ENCODE measurements around the gene DCC.
"Not testable (repeated sequence)": the region's sequence is repeated elsewhere in the genome, so short reads cannot be mapped to it uniquely, and the experiment has no call there.

DCC gene

DNA sequence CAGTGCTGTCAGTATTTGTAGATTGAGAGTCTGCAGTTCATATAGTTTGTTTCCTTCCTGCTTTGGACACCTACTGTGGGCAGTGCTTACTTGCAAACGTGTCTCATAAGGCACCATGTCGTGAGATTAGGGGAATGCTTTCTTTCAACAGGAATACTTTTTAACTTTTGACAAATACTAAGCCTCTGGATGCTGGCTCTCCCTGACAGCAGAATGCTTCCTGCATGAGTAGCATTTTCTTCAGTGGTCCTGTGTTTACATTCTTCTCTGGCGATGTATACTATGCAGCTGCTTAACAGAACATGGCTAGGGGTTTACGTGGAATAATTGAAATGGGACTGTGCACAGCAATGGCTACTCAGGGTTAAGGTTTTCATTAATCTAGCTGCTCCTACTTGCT, 1077.0 kb downstream of the DCC start:
- no peak for DNase-seq (ENCODE audit: low read depth in 2 of 2)

DNA sequence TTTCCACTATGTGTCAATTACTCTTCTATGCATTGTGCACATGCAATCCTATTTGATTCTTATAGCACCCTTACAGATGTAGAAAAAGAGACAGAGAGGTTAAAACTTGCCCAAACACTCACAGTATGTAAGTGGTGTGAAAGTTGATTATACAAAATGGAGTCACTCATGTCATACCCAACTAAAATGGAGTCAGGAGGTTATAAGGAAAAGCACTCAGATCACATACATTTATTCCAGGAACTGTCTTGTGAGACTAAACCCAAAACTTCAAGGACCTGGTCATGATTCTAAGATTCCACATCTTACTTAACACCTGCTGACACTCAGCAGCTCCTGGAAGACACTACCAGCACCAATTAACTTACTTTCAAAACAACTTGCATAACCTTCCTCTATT, 1081.9 kb downstream of the DCC start:
- no peak for DNase-seq (ENCODE audit: low read depth in 2 of 2)

DNA sequence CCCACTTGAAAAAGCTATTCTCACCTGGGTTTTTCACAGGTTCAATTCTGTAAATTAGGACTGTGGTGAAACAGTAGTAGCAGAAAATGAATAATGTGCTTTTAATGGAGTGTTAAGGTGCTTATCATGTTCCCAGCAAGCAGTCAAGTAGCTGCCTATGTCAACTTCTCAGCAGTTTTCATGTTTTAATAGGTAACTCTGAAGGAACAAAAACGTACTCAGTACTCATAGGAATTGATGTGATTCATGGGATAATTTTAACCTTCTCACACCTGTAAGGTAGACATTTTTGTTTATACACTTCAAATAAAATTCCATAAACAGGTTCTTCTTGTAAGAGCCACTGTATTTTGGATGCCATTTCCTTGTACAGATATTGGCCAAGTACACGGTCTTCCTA, 1082.9 kb downstream of the DCC start:
- DNase-seq (ENCODE audit: low read depth in 2 of 2) = no peak

DNA sequence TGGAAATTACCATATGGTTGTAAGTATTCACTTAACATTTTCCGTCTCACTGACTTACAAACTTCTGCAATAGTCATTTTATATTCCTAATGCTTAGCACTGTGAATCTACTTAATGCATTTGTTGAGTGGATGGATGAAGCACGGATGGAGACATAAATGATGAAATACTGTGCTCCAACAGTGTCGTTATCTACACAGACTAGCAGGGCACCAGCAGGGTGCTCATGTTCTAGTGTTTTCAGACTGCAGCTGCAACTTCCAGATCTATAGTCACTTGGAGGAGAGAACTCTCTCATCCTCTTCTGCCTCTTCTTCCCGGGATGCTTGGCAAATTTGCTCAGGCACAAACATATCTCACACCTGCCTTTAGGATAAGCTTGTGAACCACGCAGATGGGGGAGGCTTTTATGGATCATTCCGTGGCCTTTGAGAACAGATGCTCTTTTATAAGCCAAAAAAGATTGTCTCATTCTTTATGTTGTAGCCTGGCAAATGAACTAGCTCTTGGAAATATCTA, 1086.7 kb downstream of the DCC start:
- DNase-seq (ENCODE audit: low read depth in 2 of 2) = no peak

DNA sequence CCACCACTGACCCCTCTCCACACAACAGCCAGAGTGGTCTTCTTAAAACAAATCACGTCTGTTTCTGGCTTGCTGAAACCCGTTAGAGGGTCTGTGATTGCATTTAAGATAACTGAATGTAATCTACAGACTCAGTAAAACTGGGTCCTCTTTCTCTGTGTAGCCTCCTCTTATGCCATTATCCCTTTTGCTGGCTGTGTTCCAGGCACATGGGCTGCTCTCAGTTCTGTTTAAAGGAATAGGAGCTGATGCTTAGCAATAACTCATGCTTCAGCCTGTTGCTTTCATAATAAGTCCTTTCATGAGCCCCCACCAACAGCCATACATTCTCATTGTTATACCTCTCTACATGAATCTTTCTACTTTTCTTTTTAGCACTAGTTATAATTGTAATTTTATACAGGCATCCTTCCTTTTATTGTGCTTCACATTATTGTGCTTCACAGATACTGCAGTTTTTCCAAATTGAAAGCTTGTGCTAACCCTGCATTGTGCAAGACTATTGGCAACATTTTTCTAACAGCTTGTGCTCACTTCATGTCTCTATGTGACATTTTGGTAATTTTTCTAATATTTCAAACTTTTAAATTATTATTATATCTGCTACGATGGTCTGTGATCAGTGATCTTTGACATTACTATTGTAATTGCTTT, 1101.9 kb downstream of the DCC start:
- no peak for DNase-seq (ENCODE audit: low read depth in 2 of 2)

DNA sequence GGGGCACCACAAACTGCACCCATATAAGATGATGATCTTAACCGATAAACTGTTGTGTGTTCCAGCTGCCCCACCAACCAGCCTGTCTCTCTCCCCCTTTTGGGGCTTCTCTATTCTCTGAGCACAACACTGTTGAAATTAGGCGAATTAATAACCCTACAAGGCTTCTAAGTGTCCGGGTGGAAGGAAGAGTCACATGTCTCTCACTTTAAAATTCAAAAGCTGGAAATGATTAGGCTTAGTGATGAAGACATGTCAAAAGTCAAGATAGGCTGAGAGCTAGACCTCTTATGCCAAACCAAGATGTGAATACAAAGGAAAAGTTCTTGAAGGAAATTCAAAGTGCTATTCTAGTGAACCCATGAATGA, 1102.4 kb downstream of the DCC start:
- no peak for DNase-seq (ENCODE audit: low read depth in 2 of 2)

DNA sequence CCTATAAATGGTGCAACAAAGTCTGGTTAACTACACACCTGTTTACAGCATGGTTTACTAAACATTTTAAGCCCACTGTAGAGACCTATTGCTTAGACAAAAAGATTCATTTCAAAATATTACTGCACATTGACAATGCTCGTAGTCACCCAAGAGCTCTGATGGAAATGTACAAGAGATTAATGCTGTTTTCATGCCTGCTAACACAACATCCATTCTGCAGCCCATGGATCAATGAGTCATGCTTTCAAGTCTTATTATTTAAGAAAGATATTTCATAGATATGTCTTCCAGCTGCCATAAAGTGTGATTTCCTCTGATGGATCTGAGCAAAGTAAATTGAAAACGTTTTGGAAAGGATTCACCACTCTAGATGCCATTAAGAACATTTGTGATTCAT, 1103.3 kb downstream of the DCC start:
- no peak for DNase-seq (ENCODE audit: low read depth in 2 of 2)

DNA sequence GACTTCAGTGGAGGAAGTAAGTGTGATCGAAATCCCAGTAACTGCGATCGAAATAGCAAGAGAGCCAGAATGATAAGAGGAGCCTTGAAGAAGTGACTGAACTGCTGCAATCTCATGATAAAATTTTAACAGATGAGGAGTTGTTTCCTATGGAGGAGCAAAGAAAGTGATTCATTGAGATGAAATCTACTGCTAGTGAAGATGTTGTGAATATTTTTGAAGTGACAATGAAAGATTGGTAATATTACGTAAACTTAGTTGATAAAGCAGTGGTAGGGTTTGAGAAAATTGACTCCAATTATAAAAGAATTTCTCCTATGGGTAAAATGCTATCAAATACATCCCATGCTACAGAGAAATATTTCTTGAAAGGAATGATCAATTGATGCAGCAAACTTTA, 1103.8 kb downstream of the DCC start:
- no peak for DNase-seq (ENCODE audit: low read depth in 2 of 2)

DNA sequence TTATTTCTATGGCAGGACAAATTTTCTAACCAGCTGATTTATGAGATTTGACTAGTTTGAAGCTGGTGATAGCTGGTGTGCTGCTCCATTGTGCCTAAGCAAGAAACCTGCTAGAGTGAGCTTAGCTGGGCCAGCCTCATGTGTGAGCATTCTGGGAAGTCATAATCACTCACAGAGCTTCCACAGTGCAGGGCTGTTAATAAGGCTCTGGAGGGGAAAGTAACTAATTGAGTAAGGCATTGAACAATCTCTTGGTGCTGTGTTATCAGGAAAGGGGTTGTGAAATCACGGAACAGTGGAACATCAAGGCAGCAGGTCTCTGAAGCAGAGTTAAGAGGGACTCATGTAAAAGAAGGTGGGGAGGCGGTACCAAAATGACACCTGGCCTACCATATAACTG, 1111.9 kb downstream of the DCC start:
- no peak for DNase-seq (ENCODE audit: low read depth in 2 of 2)

DNA sequence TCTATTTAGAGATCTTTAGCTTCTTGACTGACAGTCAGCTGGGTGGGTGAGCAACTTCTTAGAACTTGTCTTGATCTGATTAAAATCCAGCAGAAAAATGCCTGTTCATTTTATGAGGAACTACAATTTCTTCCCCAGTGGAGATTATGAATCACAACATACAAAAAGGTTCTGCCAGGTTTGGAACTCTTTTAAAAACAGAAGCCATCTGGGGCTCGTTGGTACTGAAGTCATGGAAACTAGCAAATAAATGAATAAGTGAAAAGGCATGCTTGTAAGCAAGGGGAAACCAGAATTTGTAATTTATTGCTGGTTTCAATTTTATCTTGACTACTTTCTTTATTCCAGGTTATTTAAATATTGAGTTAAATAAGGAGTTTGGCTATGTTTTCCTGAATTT, 1117.1 kb downstream of the DCC start:
- no peak for DNase-seq (ENCODE audit: low read depth in 2 of 2)

DNA sequence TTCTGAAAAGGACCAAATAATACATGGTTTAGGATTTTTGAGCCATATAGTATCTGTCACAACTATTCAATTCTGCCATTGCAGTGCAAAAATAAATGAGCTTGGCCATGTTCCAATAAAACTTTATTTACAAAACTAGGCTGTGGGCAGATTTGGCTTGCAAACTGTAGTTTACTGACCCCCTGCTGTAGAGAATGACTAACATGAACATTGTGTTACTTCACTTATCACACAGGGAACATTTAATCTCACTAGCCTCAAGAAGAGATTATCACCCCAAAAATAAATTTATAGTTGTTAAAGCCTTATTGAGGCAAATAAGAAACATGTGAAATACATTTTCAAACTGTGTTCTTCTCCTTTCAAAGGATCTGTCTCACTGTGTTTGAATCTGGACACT, 1118.3 kb downstream of the DCC start:
- DNase-seq (ENCODE audit: low read depth in 2 of 2) = no peak

DNA sequence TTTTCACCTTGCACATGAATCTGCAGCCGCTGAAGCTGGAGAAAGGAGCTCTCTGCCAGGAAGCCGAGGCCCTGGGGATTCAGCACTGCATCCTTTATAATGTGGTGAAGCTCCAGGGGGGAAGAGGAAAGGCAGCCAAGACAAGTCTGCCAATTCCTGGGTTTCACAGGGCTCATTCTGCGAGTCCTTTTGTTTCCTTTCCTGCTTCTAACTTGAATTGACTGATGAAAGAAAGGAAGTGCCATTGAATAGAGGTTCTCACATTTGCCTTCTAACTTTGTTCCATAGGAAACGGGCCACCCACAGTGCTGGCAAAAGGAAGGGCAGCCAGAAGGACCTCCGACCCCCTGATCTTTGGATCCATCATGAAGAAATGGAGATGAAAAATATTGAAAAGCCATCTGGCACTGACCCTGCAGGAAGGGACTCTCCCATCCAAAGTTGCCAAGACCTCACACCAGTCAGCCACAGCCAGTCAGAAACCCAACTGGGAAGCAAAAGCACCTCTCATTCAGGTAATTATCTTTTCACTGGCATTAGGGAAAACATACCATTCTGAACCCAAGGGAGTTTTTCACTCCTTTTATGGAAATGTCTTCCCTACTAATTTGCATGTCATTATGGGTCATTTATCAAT, 1119.1 kb downstream of the DCC start:
- DNase-seq (ENCODE audit: low read depth in 2 of 2) = no peak

DNA sequence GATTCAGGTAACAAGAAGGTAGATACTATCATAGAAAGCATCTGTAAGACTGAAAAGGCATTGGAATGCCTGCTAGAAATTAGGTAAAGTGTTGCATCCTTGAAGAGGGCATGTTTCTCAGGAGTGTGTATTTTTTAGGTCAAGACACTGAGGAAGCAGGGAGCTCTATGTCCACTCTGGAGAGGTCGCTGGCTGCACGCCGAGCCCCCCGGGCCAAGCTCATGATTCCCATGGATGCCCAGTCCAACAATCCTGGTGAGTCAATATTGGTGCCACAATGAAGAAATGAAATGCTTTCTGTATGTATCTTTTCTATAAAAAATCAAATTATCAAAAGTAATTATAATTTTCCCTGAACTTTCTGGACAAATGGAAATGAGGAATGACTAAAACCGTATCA, 1127.8 kb downstream of the DCC start:
- DNase-seq (ENCODE audit: low read depth in 2 of 2) = no peak

DNA sequence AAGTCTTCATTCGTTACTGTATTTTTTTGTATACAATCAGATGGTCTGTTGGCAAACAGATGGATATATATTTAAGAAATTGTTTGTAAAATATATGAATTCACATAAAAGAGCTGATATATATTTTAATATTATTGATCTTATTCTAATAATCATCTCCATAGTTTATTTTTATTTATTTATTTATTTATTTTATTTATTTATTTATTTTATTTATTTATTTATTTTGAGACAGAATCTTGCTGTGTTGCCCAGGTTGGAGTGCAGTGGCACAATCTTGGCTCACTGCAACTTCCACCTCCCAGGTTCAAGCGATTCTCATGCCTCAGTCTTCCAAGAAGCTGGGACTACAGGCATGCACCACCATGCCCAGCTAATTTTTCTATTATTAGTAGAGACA, 1128.2 kb downstream of the DCC start:
- not testable (repeated sequence) for DNase-seq (ENCODE audit: low read depth in 2 of 2)

DNA sequence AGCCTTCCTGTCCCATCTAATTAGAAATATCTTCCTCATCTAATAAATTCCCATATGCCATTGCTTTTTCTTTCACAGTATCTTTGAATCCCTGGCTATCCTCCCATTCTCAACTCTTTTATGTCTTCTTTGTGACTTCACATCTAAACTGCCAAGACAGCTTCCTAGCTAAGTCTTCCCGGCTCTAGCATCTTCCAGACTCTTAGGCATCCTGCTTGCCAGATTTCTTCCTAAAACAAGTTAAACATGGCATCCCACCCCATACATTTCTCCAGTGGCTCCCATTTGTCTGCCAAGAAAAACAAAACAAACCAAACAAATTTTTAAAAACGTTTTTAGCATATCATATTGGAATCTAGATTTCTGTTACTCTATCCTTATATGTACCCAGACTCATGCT, 1132.5 kb downstream of the DCC start:
- DNase-seq (ENCODE audit: low read depth in 2 of 2) = no peak

DNA sequence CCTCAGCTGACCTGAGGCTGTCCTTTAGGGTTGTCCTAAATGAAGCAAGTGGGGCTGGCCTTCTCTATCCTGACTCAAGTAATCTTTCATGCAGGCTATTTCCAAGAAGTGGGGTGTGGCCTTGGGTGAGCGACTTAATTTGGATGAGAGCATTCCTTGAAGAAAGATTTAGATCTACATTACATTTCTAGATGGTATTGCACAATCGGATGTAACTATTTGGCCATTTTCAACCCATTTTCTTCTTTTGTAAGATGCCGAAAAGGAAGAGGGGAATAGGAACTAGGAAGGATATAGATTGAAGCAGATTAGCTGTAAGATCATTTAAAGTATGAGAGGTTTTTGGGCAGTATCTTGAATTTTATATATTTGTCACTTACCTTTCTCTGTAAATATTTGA, 1138.2 kb downstream of the DCC start:
- DNase-seq (ENCODE audit: low read depth in 2 of 2) = no peak

DNA sequence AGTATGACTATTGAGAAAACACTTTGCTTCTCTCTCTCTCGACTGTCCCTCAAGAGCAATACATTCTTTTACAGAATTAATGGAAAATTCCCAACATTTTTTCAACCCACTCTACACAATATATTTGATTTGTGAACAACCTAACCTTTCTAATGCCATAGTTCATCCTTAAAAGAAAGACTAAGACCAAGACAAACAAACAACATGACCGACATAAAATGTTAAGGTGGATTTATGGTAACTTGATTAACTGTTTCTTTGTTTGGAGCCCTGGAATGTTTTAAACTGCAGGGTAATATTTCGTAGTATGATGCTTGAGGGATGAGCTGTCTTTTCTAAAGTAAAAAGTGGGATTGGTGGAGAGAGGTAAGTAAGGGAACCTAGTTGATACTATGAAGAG, 1146.3 kb downstream of the DCC start:
- no peak for DNase-seq (ENCODE audit: low read depth in 2 of 2)

DNA sequence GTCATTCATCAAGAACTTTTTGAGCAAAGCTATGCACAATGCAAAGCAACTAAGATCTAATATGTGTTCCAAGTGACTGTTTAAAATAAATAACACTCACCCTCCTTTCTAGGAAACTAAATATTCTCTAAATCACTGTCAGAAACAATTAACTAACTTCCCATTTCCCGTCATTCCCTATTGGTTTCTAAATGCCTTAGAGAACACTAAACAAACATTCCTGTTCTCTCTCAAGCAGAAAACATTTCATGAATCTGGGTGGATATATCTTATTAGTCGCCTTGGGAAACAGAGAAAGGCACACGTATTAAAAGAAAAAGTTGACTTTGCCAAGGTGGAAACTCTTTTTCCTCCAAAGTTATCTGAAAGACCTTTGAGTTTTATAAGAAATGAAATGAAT, 1149.3 kb downstream of the DCC start:
- no peak for DNase-seq (ENCODE audit: low read depth in 2 of 2)

DNA sequence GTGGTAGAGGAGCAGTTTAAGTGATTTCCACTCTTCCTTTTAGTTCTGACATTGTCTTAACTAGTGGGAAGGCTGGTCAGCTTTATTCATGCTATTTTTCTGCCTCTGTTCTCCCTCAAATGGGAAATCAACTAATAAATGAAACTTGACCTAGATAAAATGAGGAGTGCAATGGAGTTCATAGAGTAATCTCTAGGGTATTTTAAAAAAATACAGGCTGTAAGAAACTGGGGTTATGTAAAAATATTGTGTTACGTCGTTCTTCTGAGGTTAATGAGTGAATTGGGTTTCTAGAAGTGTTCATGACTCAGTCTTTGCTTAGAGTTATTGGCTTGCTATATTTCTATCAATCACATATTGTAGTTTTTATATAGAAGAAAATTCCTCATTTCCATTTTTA, 1150.0 kb downstream of the DCC start:
- no peak for DNase-seq (ENCODE audit: low read depth in 2 of 2)

DNA sequence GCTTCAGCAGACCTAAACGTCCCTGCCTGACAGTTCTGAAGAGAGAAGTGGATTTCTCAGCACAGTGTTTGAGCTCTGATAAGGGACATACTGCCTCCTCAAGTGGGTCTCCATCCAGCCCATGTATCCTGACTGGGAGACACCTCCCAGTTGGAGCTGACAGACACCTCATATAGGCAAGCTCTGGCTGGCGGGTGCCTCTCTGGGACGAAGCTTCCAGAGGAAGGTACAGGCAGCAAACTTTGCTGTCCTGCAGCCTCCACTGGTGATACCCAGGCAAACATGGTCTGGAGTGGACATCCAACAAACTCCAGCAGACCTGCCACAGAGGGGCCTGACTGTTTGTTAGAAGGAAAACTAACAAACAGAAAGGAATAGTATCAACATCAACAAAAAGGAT, 1156.0 kb downstream of the DCC start:
- DNase-seq (ENCODE audit: low read depth in 2 of 2) = no peak

DNA sequence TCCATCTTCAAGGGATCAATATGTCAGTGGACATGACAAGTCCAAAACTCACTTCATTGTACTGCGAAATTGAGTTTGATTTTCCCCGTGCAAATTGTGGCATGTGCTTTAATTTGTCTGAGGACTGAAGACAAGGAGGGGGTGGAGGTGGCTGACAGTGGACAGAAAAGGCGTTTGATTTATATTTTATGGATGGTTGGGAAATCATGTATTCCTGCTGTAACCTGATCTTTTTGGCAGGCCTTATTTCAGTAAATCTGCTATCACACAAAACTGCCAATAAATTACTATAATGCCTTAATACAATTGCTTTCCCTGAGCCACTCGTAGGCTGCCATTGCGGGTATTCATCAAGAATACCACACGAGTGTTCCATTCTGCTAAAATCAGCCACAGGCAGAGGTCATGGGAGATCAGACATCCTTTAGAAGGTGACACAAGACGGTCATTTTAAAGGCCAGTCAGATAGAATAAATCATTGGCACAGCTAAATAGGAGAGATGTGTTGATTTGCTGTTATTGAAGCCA, 1164.0 kb downstream of the DCC start:
- DNase-seq (ENCODE audit: low read depth in 2 of 2) = no peak

DNA sequence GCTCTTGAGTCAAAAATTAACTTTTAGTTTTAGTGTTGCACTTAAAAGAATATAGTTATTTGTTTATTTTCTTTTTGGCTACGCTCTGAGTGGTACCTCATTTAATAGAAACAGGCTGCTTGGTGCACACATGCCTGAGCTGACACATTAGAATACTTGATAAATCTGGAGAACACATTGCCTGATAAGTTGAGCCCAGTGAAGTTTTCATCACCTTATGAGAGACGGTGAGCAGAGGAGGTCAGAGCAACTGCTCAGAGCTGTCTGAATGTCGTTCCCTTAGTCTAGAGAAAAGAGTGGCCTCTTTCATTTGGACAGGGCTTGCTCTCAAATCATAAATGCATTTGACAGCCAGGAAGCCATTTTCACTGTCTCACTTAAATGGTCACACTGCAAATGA, 1168.5 kb downstream of the DCC start:
- DNase-seq (ENCODE audit: low read depth in 2 of 2) = no peak

DNA sequence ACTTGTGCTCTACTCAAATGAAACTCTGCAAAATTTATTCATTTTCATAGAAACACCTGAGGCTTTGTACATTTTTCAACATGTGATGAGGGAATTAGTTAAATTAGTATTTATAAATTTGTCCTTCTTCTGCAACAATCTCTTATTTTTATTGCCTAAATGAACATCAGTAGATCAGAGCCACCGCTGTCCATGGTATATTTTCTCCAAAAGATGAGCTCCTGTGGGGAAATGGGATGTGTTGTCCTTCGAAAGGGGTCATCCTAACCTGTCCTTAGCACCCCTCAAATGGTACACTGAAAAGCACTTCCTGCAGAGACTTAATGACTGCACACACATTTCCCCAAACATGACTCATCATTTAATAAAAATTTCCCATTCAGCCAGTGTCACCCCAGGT, 1169.9 kb downstream of the DCC start:
- no peak for DNase-seq (ENCODE audit: low read depth in 2 of 2)

DNA sequence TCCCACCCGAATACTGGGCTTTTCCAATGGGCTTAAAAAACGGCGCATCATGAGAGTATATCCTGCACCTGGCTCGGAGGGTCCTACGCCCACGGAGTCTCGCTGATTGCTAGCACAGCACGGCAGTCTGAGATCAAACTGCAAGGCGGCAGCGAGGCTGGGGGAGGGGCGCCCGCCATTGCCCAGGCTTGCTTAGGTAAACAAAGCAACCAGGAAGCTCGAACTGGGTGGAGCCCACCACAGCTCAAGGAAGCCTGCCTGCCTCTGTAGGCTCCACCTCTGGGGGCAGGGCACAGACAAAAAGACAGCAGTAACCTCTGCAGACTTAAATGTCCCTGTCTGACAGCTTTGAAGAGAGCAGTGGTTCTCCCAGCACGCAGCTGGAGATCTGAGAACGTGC, 1171.7 kb downstream of the DCC start:
- DNase-seq (ENCODE audit: low read depth in 2 of 2) = not testable (repeated sequence)
